GM21447 (cell line): Measurements from ENCODE around the gene NTM.

Experiments
- ATAC-seq: cut with Tn5 transposase; IDR thresholded peaks from one replicate; pipeline ENCODE4 v1.9.1; 2021; ENCODE audit not compliant: unreplicated experiment

NTM gene

DNA sequence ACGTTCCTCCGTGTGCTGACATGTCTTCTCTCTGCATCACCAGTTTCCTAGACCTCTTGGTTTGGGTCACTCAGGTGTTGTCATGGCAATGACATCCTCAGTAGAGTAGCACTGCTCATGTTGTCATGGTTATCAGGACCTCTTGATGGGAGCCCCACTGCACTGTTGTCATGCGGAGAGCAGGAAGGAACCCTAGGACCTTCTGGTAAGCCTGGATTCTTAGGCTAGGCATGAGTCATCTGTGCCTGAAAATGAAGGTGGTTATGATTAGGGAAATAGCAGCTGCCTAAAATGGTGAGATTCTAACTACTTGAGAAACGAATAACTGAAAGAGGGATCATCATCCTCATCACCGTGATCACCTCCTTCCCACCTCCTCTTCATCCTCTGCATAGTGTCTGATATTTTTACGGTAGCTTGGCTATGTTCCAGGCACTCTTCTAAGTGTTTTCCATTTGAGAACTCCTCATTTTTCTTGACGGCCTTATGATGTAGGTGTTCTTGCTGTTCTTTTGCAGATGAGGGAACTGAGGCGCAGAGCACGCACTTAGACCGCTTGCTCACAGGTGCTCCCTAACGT is 858.4 kb downstream of the NTM start:
- ATAC-seq, result no peak

DNA sequence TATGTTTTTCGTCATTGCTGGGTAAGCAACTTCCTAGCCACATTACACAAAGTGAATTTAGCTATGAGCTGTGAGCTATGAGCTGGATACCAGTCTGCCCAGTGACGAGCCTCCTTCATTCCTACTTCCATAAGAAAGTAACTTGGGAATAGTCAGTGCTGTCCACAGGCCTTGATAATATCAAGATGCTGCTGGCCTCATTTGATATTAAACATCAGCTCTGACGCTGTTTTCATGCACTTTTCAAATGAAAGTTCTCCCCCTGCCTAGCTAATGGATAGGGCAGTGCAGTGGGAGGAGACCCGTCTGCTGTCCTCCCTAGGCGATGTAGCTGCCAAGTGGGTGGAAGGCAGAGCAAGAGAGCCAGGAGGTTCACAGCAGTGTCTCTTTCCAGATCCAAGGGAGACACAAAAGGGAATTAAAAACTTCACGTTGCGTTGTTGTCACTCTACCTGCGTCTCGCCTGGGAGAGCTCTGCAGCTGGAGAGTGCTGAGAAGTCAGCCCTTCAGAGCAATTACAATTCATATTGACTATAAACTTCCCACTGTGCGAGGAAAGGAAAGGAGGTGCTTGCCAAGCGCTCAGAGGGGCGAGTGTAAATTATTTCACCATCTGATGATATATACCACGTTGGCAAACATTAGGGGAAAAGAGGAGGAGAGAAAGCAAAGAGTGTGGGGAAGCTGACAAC is 861.4 kb downstream of the NTM start:
- no peak for ATAC-seq

DNA sequence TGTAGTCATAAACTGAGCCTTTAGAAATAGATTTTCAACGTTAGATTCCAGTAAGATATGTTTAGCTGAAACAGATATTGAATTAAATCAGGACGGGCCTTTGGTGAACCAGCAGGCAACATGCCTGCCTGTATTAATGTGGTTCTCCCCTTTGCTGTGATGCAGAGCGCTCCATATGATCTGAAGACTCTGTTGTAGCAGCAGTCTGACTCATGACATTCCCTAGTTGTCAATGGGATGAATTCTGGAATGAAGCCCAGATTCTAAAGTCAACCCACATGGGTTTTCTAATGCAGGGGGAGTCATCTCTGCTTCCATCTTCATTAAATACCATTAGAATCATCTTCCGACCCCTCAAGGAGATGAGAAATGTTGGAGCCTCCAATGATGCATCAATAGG is 864.5 kb downstream of the NTM start:
- ATAC-seq, result no peak

DNA sequence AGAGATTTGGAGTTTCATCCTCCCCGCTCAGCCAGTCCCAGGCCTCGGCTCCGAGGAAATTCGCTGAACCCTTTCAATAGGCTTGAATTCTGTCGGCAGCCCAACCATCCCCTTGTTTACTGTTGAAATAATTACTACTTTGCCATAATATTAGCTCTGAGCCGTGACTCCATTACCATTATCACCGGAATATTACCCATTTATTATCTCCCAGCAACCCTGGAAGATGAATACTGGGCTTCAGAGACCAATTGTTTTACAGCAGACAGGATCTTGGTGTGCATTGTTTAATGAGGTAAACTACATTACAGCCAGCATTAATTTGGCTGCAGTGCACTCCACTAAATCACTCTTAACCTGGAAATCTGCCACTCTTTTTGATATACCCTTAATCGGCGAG is 867.4 kb downstream of the NTM start:
- no peak for ATAC-seq

DNA sequence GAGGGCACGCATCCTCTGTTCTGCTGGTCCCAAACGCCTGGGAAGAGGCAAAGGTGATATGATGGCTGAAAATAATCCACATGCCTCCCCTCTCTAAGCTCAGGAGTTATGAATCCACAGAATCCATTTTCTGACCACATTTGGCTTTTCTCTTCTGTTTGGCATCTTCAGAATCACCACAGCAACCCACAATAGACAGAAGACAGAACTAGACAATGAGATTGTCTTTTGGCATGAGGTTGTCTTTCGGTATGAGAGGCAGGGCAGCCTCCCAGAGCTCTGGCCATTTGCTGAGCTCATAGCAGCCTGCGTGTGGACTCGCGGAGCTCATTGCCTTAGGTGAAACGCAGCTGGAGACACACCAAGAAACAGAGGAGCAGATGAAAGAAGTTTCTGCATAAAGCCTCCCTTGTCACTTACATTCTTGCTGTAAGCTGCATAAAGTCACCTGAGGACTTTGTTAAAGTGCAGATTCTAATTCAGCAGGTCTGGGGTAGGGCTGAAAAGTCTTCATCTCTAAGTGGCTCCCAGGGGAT is 868.0 kb downstream of the NTM start:
- no peak for ATAC-seq

DNA sequence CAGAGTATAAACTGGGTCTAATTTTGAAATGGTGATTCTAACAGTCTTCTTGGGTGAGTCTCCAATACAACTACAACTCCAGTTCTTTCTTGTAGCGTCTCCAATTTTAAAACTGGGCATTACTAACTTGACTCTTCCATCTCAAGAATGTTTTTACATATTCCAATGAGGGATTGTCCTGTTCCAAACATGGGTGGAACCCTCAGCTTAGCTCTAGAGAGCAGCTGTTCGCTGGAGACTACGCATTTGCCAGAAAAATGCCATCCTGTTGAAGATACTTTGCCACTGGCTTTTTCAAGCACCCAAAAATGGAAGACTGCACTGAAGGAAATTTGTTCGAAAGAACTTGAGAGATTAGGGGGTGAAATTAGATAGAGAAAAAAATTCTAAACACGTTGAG is 870.0 kb downstream of the NTM start:
- ATAC-seq, result no peak

DNA sequence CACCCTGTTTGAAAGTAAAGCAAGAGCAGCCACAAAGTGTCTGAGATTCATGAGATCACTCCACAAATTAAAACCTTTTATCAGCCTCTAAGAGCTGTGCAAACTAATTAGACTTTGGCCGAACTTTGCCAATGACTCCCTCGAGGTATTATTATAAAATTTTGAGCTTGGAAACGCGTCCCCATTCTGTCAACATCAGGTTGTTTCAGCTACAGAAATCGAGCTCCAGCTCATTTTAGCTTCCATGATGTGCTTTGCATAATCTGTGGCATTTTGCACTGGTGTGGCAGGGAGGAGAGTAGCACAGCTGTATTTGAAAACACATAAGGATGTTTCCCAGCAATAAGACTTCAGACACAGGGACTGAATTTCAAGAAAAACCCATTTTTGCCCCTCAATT is 872.2 kb downstream of the NTM start:
- ATAC-seq, result no peak

DNA sequence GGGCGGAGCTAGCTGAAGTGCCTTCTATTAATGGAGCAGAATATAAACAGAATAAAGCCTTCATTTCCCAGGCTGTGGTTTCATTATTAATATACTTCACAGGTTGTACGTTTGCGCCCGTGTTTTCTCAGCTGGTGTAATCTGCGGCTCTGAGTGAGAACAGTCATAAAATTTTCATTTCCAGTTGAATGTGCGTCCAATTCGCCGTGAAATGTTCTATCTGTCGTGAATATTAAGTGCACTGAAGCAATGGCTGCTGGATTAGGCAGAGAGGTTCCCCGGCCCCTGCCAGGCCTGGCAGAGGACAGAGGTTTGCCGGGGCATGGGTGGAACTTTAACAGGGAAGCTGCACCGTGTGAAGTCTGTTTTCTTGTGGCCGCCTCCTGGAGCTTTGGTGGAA is 874.4 kb downstream of the NTM start:
- ATAC-seq, result no peak

DNA sequence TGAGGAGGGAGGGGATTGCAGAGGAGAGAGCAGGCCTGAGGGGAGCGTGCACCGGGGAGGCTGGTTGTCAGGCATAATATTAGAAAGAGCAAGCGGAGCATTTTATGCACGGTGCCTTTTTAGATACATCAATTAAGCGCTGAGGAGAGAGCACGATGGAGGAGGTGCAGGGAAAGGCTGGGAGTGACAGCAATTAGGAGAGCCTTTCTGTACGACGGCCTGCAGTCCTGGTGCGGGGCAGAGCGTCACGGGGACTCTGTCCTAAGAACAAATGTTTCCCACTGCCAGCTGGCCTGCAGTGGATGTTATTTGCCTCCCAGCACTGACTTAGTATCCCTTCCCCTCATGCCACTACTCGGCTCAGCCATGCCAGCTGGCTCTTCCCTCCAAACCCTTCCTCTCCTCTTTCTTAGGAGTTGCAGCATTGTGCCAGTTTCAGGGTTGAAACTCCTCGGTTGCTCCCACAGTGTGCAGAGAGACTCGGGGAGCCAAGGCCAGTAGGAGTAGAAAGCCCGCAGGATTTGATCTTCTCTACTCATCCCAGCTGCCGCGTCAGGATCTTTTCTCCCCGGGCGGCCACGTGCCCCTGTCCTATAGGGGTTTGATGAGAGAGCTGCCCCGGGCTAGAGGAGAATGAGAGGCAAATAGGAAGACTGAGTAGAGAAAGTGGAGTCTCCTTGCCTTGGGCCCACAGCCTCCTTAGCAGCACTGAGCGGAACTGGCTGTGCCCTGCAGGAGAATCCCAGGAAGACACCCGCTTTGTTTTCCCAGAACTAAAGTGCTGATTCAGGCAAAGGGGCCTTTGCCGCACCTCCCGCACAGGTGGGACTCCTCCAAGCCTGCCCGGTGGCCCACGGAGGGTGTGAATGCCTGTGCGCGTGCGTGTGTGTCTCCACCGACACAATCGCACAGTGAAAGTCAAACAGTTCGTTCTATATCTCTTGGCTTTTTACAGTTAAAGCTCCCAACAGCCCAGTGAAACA is 875.3 kb downstream of the NTM start:
- ATAC-seq, result no peak

DNA sequence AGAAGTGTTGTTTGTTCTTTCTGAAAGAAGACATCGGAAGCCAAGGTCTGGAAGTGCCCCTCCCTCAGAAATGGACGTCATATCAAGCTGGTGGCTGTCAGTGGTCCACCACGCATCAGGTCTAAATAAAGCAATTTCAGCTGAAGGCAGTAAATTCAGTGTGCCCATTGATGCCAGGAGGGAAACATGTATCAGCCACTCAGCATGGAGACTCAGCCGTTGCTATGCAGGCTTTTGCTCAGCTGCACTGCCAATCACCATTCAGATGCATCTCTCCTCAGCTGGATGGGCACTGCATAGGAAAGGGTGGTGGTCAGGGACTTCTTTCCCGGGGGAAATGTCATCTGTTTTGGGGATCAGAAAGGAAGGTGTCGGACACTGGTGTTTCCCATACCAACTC is 878.2 kb downstream of the NTM start:
- ATAC-seq, result no peak

DNA sequence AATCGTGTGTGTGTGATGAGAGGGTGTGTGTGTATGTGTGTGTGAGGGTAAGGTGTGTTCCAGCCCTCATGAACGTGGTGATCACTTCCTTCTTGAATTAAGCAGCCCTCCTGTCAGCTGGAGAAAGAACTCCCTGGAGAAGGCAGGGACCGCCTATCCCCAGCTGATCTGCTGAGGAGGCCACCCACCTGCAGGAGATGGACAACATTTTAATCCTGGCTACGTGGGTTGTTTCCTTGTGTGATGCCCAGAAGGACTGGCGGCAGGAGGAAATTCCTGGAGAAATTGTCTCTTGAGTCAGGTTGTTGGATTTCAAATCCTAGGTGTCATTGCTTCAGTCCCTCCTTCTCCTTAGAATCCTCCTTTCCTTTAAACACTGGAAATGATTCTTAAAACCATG is 878.8 kb downstream of the NTM start:
- no peak for ATAC-seq

DNA sequence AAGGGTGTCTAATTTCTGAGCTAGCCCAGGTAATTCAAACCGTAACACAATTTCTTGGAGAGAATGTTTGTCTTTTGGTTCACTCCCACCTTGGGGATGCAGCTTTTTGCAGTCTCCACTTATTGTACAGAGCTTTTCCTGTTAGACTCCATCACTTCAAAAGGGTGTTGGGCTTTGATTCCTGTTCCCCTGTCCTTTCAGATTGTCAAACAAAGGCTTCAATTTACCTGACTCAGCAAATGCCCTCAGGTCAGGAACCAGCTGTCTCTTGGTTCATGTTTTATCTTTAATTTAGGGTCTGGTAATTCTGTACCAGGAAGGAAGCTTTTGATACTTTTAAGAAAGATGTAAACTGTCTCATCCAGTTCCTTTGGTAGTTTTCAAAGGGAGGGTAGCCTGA is 880.6 kb downstream of the NTM start:
- ATAC-seq, result no peak

DNA sequence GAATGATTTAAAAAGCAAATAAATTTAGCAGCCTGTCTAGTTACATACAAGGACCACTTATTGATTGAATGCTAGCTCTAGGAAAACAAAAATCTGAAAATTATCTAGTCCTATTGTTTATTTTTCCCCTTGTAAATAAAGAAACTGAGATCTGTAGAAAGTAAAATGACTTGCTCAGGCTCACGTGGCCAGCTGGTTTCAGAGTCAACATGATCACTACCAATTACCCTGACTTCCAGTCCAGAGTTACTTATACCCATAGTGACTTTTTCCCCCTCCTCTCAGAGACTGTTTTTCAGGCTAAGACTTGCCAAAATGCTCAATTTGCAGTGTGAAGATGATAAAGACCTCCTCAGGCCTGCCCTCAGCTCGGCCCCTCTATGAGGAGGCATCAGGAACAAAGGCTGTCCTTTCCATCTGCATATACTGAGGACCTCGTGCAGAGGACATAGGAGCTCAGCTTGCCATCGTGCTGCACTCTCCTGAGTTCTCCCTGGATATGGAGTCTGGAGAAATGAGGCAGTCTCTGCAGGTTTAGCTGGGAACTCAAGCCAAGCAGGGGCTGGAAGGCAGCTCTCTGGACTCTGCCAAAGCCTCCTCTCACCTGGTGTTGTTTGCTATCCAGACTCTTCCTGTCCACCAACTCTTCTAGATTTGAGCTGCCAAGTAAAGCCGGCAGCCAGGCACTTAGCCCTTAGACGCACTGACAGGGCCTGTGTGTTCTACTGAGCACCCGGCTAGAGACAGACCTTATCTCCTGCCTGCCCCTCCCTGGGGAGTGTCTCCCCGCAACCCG is 883.3 kb downstream of the NTM start:
- no peak for ATAC-seq

DNA sequence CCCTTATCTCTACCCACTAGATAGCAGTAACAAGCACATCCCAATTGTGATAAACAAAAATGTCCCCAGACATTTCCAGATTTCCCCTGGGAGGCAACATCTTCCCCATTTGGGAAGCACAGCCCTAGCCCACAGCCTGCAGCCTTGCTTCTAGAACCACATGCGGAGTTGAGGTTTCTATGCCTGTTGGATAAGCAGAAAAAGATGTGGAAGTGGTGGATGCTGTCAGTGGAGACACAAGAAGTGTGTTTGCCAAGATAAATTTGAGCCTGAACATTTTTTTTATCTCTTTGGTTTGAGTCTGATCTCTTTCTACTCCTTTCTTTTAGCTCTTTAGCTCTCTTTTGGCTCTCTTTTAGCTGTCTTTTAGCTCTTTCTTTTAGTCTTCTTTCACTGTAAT is 884.5 kb downstream of the NTM start:
- ATAC-seq, result no peak

DNA sequence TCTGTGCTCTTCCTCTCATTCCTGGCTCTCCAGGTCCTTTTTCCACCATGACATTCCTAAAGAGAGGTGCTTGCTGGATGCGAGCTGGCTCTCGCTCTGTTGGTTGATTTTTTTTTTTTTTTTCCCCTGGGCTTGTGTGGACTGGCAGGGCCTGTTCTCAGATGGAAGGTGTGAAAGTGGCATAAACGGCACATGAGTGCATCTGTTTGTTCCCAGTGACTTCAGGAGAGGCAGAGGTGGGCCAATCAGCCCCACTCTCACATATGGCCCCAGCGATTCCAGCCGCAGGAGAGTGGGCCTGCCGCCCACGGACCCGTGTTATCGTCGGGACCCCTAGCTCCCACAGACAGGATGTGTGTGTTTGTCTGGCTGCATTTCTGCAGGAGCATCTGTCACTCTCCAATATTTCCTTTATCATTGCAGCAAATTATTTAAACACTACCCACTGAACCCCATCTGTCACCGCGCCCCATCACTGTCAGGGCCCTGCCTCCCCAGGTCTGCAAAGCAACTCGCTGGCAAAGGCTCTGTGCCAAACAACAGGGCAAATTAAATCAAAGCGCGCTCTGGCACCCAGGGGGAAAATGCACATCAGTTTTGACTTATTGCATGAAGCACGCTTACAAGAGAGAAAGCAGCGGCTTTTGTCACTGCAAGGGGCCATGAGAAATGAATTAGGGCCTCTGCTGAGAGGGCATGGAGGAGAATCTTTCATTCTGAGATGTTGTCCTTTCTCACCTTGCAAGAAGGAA is 886.3 kb downstream of the NTM start:
- ATAC-seq, result no peak

DNA sequence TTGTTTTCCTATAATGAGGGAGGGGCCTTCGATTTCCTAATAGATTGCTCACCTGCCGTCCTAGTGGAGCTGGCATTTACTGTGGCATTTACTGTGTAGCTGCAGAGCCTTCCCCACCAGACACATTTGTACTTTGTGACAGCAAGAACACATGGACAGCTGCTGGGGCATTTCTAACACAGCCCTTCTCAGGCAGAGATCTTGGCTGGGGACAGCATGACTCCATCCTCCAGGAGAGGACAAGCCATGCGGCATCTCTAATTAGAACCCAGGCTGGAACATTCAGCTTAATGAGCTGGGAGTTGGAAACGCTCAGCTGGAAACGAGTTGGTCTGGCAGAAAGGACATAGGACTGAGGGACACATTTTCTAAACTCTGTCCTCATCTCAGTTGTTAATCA is 887.5 kb downstream of the NTM start:
- no peak for ATAC-seq

DNA sequence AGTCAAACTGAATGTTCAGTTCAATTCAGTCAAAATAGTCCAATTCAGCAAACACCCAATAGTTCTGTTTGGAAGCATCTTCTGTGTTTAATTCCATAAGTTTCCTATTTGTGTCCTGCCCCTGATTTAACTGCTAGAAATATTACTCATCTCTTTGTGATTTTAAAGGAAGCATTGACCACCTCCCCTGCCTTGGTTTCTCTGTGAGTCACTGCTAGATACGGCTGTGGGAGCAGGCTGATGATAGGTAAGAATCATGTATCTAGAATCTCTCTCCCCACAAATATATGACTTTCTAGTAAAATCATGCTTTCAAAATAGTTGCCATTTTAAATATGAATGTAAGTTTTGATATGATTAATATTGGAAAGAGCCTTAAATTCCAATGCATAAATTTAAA is 888.5 kb downstream of the NTM start:
- no peak for ATAC-seq

DNA sequence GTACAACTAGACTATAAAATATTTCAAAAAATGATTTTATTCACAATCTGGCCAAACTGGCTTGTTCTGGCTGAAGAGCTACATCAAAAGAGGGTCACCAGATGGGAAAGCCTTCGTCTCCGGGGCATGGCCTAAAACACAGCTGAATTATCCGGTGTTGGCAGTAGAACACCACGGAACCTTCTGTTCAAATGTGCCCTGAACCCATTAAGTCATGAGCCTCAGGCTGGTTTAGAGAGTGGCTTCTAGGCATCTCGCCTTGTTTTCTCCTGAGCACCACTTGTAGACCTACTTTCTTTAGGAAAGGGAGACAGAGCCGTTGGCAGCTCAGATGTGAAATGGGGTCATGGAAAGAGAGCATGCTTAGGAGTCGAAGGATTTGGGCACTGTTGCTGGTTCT is 890.2 kb downstream of the NTM start:
- ATAC-seq, result no peak

DNA sequence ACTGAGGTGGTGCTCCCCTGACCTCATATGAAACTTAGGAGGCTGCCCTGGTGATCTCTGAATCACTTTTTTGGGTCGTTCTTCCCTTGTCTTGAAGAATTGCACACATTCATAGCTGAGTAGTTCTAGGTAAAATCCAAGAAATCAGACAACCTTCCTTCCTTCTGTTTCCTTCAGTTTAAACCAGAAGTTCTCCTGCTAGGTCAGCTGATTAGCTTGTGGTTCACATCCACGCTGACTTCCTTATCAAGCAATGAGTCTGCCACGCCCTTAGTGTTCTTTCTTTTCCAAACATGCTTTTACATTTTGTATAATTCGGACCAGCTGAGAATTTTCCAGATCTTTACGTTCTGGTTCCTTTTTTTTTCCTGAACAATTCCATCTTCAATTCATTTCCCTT is 892.8 kb downstream of the NTM start:
- no peak for ATAC-seq

DNA sequence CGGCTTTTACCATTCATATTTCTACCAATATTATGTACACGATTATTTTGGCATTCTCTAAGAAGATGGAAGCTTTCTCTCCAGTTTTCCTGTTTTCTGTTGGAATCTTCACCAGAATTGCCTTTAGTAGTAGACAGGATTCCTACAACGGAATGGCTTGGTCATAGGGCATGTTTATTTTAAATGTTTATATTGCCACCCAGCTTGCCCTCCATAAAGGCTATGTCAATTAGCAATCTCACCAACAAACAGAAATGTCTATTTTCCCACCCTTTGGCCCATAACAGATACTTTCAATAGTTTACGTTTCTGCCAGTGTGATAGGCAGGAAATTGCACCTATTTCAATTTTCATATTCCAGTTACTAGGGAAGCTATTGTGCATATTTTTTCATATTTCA is 893.5 kb downstream of the NTM start:
- ATAC-seq, result no peak
